Measurements from ENCODE around the gene TTC3.

The TTC3 gene

GRCh38 chr21:37153935-37154350 is 80.9 kb downstream of the TTC3 start:
- DNase-seq: no peak

GRCh38 chr21:37155186-37155585 is 82.1 kb downstream of the TTC3 start:
- no peak for DNase-seq

GRCh38 chr21:37157938-37158337 is 84.9 kb downstream of the TTC3 start:
- no peak for DNase-seq

DNA sequence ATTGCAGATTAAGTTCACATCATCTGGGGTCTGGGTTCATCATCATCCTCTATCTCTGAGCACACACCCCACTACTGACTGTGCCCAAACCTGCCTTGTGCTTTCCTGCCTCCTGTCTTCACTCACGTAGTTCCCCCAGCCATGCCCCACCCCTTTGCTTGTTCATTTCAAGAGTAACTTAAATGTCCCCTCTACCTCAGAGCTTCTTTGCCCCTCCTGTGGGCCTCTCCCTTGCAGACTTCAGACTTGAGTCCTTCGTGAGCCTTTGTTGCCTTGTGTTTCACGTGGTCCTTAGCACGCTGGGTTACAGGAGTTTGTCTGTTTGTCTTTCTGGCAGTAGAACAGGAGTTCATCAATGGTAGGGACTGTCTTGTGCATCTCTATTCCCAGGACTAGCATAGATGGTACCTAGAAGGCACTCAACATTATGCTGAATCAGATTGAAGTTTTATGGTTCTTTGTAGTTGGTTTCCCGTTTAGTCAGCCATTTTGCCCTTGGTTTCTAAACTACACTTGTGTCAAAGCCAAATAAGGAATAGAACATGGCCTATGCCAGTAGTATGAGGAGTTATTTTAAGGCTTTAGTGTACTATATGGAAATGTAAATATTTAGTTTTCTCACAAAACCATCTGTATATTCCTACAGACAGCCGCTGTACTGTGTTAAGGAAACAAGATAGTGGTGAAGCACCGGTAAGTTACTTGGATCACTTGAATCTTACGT is 86.2 kb downstream of the TTC3 start:
- no peak for DNase-seq

DNA sequence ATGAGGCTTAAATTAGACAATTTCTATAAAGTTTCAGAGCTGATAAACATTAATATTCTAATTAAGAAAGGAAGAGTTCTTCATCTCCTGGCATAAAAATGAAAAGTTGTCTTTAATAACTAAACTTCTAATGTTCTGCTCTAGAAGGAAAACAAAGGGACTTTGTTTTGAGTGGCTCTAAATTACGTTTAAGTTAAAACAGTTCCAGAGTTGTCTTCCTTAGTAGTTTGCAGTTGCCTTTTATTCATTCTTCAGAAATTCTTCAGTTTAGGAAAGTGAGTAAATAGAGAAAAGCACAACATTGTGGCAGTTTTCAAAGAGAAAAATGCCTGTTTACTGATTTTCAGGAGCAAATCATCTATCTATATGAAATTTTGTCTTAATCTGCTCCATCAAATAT is 86.9 kb downstream of the TTC3 start:
- no peak for DNase-seq

- no peak for DNase-seq
Measured at GRCh38 chr21:37164742-37165141, 91.7 kb downstream of the TTC3 start.

GRCh38 chr21:37165586-37165985 is 92.5 kb downstream of the TTC3 start:
- DNase-seq: no peak

GRCh38 chr21:37166733-37167132 is 93.7 kb downstream of the TTC3 start:
- DNase-seq: no peak

DNA sequence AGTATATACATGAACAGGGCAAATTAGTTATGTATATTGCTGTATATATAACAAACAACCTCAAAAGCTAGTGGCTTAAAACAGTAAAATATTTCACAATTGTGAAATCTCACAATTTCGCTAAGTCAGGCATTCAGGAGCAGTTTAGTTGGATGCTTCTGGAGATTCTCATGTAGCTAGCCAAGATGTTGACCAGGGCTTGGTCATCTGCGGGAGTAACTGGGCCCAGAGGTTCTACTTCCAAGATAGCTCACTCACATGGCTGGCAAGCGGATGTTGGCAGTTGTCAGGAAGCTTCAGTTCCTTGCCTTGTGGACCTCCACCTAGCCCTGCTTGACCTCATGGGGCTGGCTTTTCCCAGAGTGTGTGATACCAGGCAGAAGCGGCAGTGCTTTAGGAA is 95.6 kb downstream of the TTC3 start:
- DNase-seq: no peak

DNA sequence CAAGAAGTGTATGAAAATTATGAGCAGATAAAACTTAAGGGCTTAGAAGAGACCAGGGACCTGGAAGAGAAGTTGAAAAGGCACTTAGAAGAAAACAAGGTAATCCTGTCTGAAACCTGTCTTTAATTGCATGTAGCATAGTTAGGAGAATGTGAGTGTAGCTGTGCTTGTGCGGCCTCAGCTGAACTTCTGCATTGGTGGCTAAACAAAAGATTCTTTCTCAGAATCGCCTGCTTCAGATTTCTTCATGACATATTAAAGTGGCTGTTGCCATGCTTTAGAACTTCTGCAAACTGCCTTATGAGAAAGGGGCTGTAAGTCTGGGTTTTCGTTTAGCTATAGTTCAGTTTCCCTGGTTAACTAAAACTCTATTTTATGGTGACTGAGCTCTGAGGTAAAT is 99.6 kb downstream of the TTC3 start:
- DNase-seq: no peak

DNA sequence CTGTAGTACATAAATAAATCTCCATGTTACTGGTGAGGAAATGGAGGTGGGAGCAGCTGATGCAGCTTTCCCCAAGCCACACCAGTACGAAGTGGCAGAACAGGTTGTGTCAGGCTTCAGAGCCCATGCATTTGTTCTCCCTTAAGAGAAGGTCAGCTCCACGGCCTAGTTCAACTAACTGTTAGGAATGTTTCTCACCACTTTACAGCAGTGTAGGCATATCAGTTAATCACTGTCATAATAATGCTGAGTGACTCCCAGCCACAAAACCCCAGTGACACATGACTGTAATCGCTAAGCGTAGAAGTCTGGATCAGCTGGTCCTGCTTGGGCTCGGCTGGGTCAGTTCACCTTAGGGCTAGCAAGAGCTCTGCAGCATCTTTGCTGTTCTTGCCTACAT is 103.7 kb downstream of the TTC3 start:
- no peak for DNase-seq

- DNase-seq: no peak
Measured at GRCh38 chr21:37181059-37181458, 108.0 kb downstream of the TTC3 start.

- no peak for DNase-seq
Measured at GRCh38 chr21:37182222-37182621, 109.2 kb downstream of the TTC3 start.

DNA sequence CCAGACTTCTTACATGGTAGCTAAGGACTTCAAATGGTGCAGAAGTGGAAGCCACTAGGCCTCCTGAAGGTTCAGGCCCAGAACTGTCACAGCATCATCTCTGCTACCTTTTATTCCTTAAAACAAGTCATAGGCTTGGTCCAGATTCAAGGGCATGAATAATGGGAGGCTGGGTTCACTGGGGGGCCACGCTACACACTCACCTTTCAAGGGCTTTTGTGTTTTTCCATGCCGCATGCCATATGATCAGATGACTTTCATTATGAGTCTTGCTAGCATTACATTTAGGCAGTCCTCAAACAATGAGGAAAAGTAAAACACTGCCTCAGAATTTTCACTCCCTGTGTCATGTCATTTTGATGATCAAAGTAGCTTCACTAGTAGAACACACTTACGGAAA is 110.7 kb downstream of the TTC3 start:
- DNase-seq: no peak

DNA sequence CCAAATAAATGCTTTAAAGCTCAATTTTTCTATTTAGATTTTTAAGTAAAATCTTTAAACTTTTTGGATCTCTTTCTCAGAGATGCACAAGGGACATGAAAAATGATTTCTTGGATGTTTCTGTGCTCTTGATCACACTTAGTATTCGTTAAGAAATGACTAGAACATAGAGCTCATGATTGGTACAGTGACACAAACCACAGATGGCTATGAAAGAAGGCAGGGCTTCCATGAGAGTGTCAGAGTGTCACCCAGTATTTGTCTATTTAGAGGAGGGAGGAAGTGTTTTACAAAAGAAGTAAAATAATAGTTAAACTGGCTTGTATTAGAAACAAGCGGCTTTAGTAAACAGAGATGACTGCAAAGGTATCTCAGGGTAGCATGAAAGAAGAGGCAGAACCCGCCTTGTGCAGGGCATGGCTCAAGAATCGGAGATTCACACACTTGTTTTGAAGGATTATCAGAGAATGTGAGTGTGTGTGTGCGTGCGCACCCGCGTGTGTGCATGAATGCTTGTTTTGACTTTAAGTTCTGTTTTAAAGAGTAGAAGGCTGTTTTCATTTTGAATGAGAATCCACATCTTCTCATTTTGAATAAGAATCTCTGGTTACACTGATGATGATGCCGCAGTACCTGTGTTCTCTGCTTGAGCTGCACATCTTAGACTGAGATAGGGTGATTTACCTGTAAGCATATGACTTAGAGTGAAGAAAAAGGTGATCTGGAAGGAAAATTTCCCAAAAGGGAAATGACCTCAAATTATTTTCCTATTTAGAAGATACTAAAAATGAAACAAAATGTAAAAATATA is 111.9 kb downstream of the TTC3 start:
- DNase-seq: no peak

DNA sequence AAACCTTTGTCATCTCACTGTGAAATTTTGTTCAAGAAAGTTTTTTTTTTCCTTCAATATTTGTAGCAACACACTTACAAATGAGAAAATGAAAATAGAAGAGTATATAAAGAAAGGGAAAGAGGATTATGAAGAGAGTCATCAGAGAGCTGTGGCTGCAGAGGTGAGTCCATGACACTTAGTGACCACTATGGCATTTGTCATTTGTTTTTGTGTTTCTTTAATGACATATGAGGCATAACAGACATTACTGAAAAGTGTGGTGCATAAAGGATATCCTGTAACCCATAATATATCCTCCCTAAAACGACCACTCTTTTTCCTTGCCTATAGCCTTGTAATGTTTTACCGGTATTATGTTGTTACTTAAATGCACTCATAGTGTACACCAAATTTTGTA is 113.9 kb downstream of the TTC3 start:
- DNase-seq: no peak

DNA sequence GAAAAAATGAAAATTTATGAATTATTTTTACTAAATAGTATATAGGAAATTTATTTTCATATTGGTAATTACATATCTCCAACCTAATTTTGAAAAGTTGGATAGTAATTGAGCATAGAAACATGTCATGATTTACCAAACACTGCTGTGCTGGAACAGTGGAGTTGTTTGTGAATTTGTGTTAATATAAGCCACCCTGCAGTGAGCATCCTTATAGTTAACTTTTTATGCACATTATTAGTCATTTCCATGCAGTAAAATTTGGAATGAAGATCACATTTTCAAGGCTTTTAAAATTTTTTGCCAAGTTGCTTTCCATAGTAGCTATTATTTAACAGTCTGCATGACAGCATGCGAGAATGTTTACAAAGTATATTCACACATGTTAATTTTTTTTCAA is 115.8 kb downstream of the TTC3 start:
- DNase-seq: no peak

- no peak for DNase-seq
Measured at GRCh38 chr21:37192019-37192418, 119.0 kb downstream of the TTC3 start.

- DNase-seq: no peak
Measured at GRCh38 chr21:37193006-37193405, 120.0 kb downstream of the TTC3 start.

- DNase-seq: no peak
Measured at GRCh38 chr21:37193676-37194075, 120.6 kb downstream of the TTC3 start.

GRCh38 chr21:37195059-37195458 is 122.0 kb downstream of the TTC3 start:
- DNase-seq: no peak

GRCh38 chr21:37195610-37196009 is 122.6 kb downstream of the TTC3 start:
- DNase-seq: no peak

DNA sequence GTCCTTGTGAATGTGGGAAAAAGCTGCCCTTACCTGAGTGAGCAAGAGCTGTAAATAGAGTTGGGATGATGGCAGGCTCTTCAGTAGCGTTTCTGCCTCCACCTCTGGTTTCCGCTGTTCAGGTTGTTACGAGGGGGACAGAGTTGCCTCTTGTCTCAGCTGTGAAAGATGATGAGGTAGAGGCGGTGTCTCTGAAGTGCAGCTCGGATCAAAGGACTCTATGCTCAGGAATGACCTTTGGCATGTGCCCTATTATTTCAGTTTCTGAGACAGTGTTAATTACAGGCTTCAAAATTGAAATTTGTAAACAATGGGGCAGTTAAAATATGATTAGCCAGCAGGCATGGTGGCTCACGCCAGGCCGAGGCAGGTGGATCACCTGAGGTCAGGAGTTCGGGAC is 123.8 kb downstream of the TTC3 start:
- DNase-seq: no peak

DNA sequence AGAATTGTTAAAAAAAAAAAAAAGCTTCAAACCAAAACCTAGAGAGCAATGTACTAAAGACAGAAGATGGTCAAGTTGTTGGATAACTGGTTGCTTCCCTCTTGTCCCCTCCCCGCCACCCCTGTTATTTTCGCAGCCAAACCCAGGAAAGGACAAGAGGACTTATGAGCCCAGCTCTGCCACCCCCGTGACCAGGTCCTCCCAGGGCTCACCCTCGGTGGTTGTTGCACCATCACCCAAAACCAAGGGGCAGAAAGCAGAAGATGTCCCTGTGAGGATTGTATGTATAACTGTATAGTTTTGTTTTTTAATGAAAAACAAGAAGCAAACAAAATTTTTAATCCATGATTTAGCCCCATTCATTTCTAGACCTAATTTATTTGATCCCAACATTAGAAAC is 124.7 kb downstream of the TTC3 start:
- no peak for DNase-seq

Measured in midbrain (tissue), 1 donor.